B cell (primary cell): ENCODE results near the gene CD300LG. TPM values are rescaled to one million over a fixed set of nuclear protein-coding genes. Genes with fewer than 3 reads are reported as not detected.

Source experiments
- ATAC-seq: fragments of 200-7000 bp; cut with Tn5 transposase; one replicate; pipeline ENCODE4 v1.10.0; 2021; ENCODE audit warnings: low read depth, mild to moderate bottlenecking, moderate number of reproducible peaks, moderate library complexity
- CTCF ChIA-PET: fragments of 350-600 bp; sonication (Branson Sonifier 250); formaldehyde crosslinking; loops from one replicate; lab custom pipeline; 2021; ENCODE audit warnings: antibody characterized with exemption, inconsistent platforms; lab: Charles Lee
- POLR2A ChIA-PET: fragments of 350-600 bp; sonication (Branson Sonifier 250); formaldehyde crosslinking; loops from one replicate; lab custom pipeline; 2021; ENCODE audit warnings: antibody characterized with exemption; lab: Charles Lee
- DNase-seq: peaks from one replicate; pipeline ENCODE4 v3.0.0; 2013
- H2AFZ ChIP-seq: 2 replicates; pipeline ENCODE4 v1.6.1; 2012; ENCODE audit warnings: mild to moderate bottlenecking, low read depth, low read length; ENCODE audit not compliant: insufficient read depth, poor library complexity, severe bottlenecking
- H3K27ac ChIP-seq, 2 donors: 1 replicate in 1 of 2; 2 replicates in 1 of 2; pipeline ENCODE4 v1.5.1; 2012 to 2013; ENCODE audit warnings: low read length in 2 of 2, mild to moderate bottlenecking in 2 of 2, moderate library complexity in 1 of 2
- H3K27me3 ChIP-seq, 4 experiments: fragments of 200-600 bp in 1 of 4; sonication (generic) in 1 of 4; replicated peaks in 1 of 4; 1 replicate in 2 of 4; 2 replicates in 2 of 4; pipeline versions ENCODE4 v1.6.1 to v1.7.0; 2013 to 2016; ENCODE audit warnings: low read length in 3 of 4, mild to moderate bottlenecking in 2 of 4, mixed read lengths in 1 of 4, moderate library complexity in 1 of 4; ENCODE audit not compliant: insufficient read depth in 4 of 4, control insufficient read depth in 3 of 4; ENCODE audit errors: control extremely low read depth in 1 of 4
- H3K36me3 ChIP-seq, 2 experiments: replicated peaks in 1 of 2; 1 replicate in 1 of 2; 2 replicates in 1 of 2; pipeline versions ENCODE4 v1.6.1 to v1.7.1; 2013; ENCODE audit warnings: low read length in 1 of 2; ENCODE audit not compliant: insufficient read depth in 2 of 2, control insufficient read depth in 1 of 2; ENCODE audit errors: control extremely low read depth in 1 of 2, extremely low read depth in 1 of 2
- H3K4me1 ChIP-seq, 2 donors: fragments of 200-600 bp in 1 of 2; sonication (generic) in 1 of 2; 1 replicate in 1 of 2; 2 replicates in 1 of 2; pipeline versions ENCODE4 v1.5.1 to v1.6.1; 2013 to 2017; ENCODE audit warnings: low read length in 2 of 2; ENCODE audit not compliant: control insufficient read depth in 2 of 2, insufficient read depth in 2 of 2
- H3K4me2 ChIP-seq: replicated peaks from 2 replicates; pipeline ENCODE3; 2012; ENCODE audit warnings: mild to moderate bottlenecking, low read depth, low read length; ENCODE audit not compliant: poor library complexity, severe bottlenecking
- H3K4me3 ChIP-seq, 5 experiments: fragments of 200-600 bp in 1 of 5; sonication (generic) in 1 of 5; 1 replicate in 3 of 5; 2 replicates in 2 of 5; pipeline versions ENCODE4 v1.5.1 to v1.7.0; 2011 to 2016; ENCODE audit warnings: low read length in 4 of 5, mild to moderate bottlenecking in 4 of 5, low read depth in 2 of 5, control low read depth in 1 of 5, moderate library complexity in 1 of 5; ENCODE audit not compliant: insufficient read depth in 1 of 5; ENCODE audit errors: control extremely low read depth in 1 of 5, extremely low read depth in 1 of 5
- H3K79me2 ChIP-seq: fragments of 200-600 bp; sonication (generic); one replicate; pipeline ENCODE4 v1.6.0; 2016; ENCODE audit warnings: low read length; ENCODE audit not compliant: control insufficient read depth, insufficient read depth
- H3K9ac ChIP-seq: fragments of 200-600 bp; sonication (generic); 2 replicates; pipeline ENCODE4 v1.6.1; 2017; ENCODE audit warnings: mild to moderate bottlenecking, low read length, moderate library complexity
- H3K9me3 ChIP-seq, 3 donors: one replicate each; pipeline versions ENCODE4 v1.6.1 to v1.7.1; 2013; ENCODE audit warnings: low read length in 2 of 3; ENCODE audit not compliant: control insufficient read depth in 2 of 3, insufficient read depth in 1 of 3; ENCODE audit errors: control extremely low read depth in 1 of 3
- H4K20me1 ChIP-seq: 2 replicates; pipeline ENCODE4 v1.6.0; 2012; ENCODE audit warnings: mild to moderate bottlenecking, low read length; ENCODE audit not compliant: insufficient read depth, control insufficient read depth, poor library complexity, severe bottlenecking
- H3K27ac Mint-ChIP-seq: one replicate; pipeline ENCODE4 v1.8.0; 2021; ENCODE audit warnings: mixed read lengths
- H3K27me3 Mint-ChIP-seq: one replicate; pipeline ENCODE4 v1.8.0; 2021; ENCODE audit warnings: mixed read lengths
- H3K4me1 Mint-ChIP-seq: one replicate; pipeline ENCODE4 v1.8.0; 2021; ENCODE audit warnings: mixed read lengths
- H3K4me3 Mint-ChIP-seq: one replicate; pipeline ENCODE4 v1.8.0; 2021; ENCODE audit warnings: mixed read lengths
- H3K9me3 Mint-ChIP-seq: one replicate; pipeline ENCODE4 v1.8.0; 2022; ENCODE audit warnings: mixed read lengths; ENCODE audit not compliant: insufficient read depth
- CTCF ChIP-seq: fragments of 200-600 bp; IDR thresholded peaks from one replicate; pipeline ENCODE4 v1.8.0; 2022; ENCODE audit warnings: antibody characterized with exemption, mild to moderate bottlenecking
- EZH2 ChIP-seq: IDR thresholded peaks from 2 replicates; pipeline ENCODE4 v1.6.1; 2012; ENCODE audit warnings: borderline replicate concordance, low read depth, mild to moderate bottlenecking, moderate library complexity, low read length; ENCODE audit not compliant: insufficient read depth, poor library complexity, severe bottlenecking
- WGBS: methylation state at CpG from one replicate; pipeline ENCODE4 v1.1.5; 2013; ENCODE audit warnings: missing lambda C conversion rate; ENCODE audit not compliant: insufficient coverage; 5-methylcytosine and 5-hydroxymethylcytosine counted together
- intact Hi-C: fragments of 100-400 bp; cut with micrococcal nuclease; formaldehyde crosslinking; loops from one replicate; pipeline ENCODE4 v1.10.0; 2022
- polyA plus RNA-seq: library from polyadenylated mRNA; depleted of rRNA; stranded (reverse); fragments of >200 nt; gene quantifications from 2 replicates; pipeline ENCODE4 v1.2.3, GENCODE V29; 2012
- total RNA-seq, 2 donors: library from RNA; stranded (reverse); fragments of 120-200 nt in 1 of 2; gene quantifications; 1 replicate in 1 of 2; 2 replicates in 1 of 2; pipeline versions ENCODE4 v1.2.3 to v1.2.4, GENCODE V29; 2013 to 2022

The CD300LG gene
- total and polyA plus RNA-seq, 2 donors (not counting 1 experiment from before 2014, with no cell fraction given) = not detected

DNA sequence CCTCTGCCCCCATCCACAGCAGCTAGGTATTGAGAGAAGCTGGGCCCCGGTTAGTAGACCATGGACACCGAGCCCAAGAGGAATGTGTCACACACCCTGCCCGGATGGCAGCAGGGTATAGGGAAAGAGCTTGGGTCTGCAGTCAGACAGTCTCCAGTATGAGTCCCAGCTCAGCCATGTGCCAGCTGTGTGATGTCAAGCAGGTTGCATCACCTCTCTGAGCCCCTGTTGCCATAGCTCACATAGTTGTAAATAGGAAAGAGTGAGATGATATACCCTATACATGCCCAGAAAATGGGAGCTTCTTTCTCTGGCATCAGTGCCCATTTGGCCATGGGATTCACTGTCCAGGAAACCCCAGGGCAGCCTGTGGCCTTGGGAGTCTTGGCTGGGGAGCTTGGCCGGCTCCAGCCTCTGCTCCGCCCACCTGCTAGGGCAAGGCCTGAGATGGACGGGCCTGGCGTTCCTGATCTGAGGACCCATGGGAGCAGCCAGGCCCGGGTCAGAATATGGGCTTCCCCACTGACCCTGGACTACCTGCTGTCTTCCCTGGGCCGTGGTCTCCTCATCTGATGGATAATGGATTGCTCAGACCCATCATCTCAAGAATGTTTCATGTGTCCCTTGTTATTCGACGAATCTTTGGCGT lies 13.2 kb downstream of the CD300LG start:
- 92% methylated on average over 10 of the region's 12 CpGs for WGBS
- Histone ChIP-seq H3K9ac (no peak overlapping the region), H3K4me2 (no peak overlapping the region), H4K20me1 (no peaks in the 10 kb centered on the region), H3K4me1 (no peaks in the 10 kb centered on the region), H3K36me3 (no peaks in the 10 kb centered on the region), H3K27ac (no peak overlapping the region), H3K4me3 (no peak overlapping the region), H2AFZ (no peak overlapping the region), H3K27me3 (peaks cover 0 to 27% (median 2%) of the 10 kb centered on the region in 4 experiments), H3K9me3 (peaks cover 0 to 13% (median 0%) of the 10 kb centered on the region in 3 donors), H3K79me2 (no peaks in the 10 kb centered on the region)
- Mint-ChIP-seq H3K9me3 (no peaks in the 10 kb centered on the region), H3K27me3 (peaks cover 40% of the 10 kb centered on the region), H3K4me1 (no peaks in the 10 kb centered on the region), H3K4me3 (no peak overlapping the region), H3K27ac (no peak overlapping the region)
- DNase-seq (no peak), ATAC-seq (no peak)
- TF ChIP-seq EZH2 = no peak
- no peak for TF ChIP-seq CTCF
- ChIA-PET CTCF (interaction anchor here (1.4 kb wide), 1 partner anchor 18 kb away, joined by 5 read pairs; no protein-coding TSS in a partner anchor), POLR2A (interaction anchor here (0.5 kb wide), 1 partner anchor 142 kb away, joined by 6 read pairs; no protein-coding TSS in a partner anchor)
- intact Hi-C loops = no loop called here

GRCh38 chr17:43860927-43861622 lies 14.1 kb downstream of the CD300LG start:
- Histone ChIP-seq H3K4me1 (no peaks in the 10 kb centered on the region), H3K9ac (no peak overlapping the region), H3K27me3 (peaks cover 0 to 23% (median 2%) of the 10 kb centered on the region in 4 experiments), H3K4me2 (no peak overlapping the region), H3K79me2 (no peaks in the 10 kb centered on the region), H3K4me3 (no peak overlapping the region), H4K20me1 (no peaks in the 10 kb centered on the region), H3K27ac (no peak overlapping the region), H3K9me3 (peaks cover 0 to 13% (median 0%) of the 10 kb centered on the region in 3 donors), H2AFZ (no peak overlapping the region), H3K36me3 (no peaks in the 10 kb centered on the region)
- Mint-ChIP-seq H3K27ac (no peak overlapping the region), H3K27me3 (peaks cover 38% of the 10 kb centered on the region), H3K9me3 (no peaks in the 10 kb centered on the region), H3K4me1 (no peaks in the 10 kb centered on the region), H3K4me3 (no peak overlapping the region)
- ATAC-seq = no peak
- intact Hi-C loops = no loop called here
- no peak for DNase-seq
- no peak for TF ChIP-seq EZH2
- TF ChIP-seq CTCF = no peak
- ChIA-PET CTCF (interaction anchor here (0.9 kb wide), 1 partner anchor 18 kb away, joined by 3 read pairs; no protein-coding TSS in a partner anchor), POLR2A (no interaction called here)
- WGBS = 71% methylated on average over 8 of the region's 9 CpGs
